ENCODE data around the gene TBC1D12.
A peak's percentile ranks its signal among the peaks of the same experiment; 100 is the strongest.
"Not testable (repeated sequence)": the region's sequence is repeated elsewhere in the genome, so short reads cannot be mapped to it uniquely, and the experiment has no call there.

The TBC1D12 gene

GRCh38 chr10:94456942-94457341 is 54.6 kb downstream of the TBC1D12 start:
- DNase-seq (ENCODE audit: low spot score): no peak

DNA sequence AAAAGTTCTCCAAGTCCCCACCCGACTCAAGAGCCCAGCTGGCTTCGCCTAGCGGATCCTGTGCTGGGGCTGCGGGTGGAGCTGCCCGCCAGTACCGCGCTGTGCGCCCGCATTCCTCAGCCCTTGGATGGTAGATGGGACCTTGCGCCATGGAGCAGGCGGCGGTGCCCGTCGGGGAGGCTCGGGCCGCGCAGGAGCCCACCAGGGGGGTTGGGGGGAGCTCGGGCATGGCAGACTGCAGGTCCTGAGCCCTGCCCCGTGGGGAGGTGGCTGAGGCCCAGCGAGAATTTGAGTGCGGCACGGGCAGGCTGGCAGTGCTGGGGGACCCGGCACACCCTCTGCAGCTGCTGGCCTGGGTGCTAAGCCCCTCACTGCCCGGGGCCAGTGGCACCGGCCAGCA is 57.0 kb downstream of the TBC1D12 start:
- DNase-seq (ENCODE audit: low spot score): no peak

GRCh38 chr10:94461503-94461902 is 59.2 kb downstream of the TBC1D12 start:
- no peak for DNase-seq (ENCODE audit: low spot score)

GRCh38 chr10:94462130-94462529 is 59.8 kb downstream of the TBC1D12 start:
- no peak for DNase-seq (ENCODE audit: low spot score)

DNA sequence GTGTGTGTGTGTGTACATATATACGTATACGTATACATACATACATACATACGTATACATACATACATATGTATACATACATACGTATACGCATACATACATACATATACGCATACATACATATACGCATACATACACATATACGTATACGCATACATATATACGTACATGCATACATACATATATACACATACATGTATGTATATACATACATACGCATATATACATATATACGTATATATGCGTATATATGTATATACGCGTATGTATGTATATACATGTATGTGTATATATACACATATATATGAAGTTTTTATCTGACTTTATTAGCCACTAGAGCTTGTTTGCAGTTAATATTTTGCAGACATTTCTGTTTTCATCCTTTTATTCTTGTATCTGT is 63.3 kb downstream of the TBC1D12 start:
- DNase-seq (ENCODE audit: low spot score): no peak

DNA sequence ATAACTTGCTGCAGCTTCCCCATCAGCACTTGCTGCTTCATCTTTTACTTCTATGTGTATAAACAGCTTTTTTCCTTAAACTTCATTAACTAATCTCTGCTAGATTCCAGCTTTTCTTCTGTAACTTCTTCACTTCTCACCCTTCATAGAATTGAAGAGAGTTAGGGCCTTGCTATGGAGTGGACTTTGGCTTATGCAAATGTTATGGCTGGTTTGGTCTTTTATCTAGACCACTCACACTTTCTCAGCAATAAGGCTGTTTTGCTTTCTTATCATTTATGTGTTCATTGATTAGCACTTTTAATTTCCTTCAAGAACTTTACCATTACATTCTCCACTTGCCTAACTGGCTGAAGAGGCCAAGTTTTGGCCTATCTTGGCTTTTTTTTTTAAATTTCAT is 79.1 kb downstream of the TBC1D12 start:
- DNase-seq (ENCODE audit: low spot score): no peak

GRCh38 chr10:94483970-94484369 is 81.6 kb downstream of the TBC1D12 start:
- DNase-seq (ENCODE audit: low spot score): no peak

DNA sequence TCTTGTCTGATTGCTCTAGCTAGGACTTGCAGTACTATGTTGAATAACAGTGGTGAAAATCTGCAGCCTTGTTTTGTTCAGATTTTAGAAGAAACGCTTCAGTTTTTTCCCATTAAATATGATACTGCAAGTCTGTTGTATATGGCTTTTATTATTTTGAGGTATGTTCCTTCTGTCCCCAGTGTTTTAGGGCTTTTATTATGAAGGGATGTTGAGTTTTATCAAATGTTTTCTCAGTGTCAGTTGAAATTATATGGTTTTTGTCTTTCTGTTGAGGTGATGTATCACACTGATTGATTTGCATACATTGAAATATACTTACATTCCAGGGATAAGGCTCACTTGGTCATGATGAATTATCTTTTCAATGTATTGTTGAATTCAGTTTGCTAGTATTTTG is 82.8 kb downstream of the TBC1D12 start:
- no peak for DNase-seq (ENCODE audit: low spot score)

GRCh38 chr10:94487575-94487974 is 85.2 kb downstream of the TBC1D12 start:
- no peak for DNase-seq (ENCODE audit: low spot score)

- DNase-seq (ENCODE audit: low spot score): no peak
Observed at GRCh38 chr10:94489107-94489506, 86.8 kb downstream of the TBC1D12 start.

- DNase-seq (ENCODE audit: low spot score): no peak
Observed at GRCh38 chr10:94489976-94490788, 87.8 kb downstream of the TBC1D12 start.

DNA sequence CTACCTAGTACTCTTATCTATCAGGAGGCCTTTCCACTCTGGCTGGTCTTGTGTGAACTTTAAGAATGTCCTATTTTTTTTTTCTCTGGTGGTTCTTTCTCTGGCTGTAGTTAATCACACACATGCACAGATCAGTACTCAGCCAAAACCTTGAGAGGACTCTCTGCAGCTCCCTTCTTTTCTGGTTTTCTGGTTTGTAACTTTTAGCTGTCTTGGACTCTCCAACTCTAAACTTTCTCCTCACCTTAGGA is 88.4 kb downstream of the TBC1D12 start:
- no peak for DNase-seq (ENCODE audit: low spot score)

DNA sequence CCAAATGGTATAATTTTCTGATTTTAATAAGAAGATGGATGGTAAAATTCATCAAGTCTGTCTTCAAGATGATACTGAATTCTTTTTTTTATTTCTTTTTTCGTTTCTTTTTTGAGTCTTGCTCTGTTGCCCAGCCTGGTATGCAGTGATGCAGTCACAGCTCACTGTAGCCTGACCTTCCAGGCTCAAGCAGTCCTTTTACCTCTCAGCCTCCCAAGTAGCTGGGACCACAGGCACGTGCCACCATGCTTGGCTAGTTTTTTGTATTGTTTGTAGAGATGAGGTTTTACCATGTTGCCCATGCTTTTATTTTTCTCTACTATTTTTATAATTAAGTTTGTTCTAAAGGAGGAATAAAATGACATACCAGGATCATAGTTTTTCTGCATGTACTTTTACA is 91.1 kb downstream of the TBC1D12 start:
- no peak for DNase-seq (ENCODE audit: low spot score)

DNA sequence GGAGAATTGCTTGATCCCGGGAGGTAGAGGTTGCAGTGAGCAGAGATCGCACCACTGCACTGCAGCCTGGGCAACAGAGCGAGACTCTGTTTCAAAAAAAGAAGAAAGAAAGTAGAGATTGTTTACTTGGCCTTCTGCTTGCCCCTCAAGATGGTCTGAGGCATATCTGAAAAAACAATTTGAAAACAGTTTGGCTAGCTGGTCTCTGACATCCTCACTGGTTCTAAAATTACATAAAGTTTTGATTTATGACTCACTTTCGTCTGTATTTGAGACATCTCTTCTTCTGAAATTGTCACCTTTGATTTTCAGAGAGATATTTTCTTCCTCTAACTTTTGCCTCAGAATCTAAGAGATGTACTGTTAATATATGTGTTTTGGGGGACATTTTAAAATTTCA is 93.7 kb downstream of the TBC1D12 start:
- DNase-seq (ENCODE audit: low spot score): no peak

GRCh38 chr10:94496646-94497045 is 94.3 kb downstream of the TBC1D12 start:
- no peak for DNase-seq (ENCODE audit: low spot score)

DNA sequence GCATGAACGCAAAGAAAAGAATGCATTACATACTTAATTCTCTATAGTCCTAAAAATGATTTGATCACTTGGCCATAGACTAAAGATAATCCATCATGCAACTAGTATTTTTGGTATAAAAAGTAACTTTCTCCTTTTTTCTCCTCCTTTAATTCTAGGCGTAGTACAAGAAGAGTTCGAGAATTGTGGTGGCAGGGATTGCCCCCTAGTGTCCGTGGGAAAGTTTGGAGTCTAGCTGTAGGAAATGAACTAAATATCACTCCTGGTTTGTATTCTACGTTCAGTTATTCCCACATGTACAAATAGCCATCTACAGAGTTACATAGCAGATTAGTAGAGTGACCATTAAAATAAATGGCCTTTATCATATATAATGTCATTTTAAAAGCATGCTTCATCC is 97.7 kb downstream of the TBC1D12 start:
- no peak for DNase-seq (ENCODE audit: low spot score)

- DNase-seq (ENCODE audit: low spot score): no peak
Observed at GRCh38 chr10:94521276-94522250, 119.2 kb downstream of the TBC1D12 start.

- peak; percentile 47 for DNase-seq (ENCODE audit: low spot score)
Observed at GRCh38 chr10:94524146-94524545, 121.8 kb downstream of the TBC1D12 start.

- DNase-seq (ENCODE audit: low spot score): no peak
Observed at GRCh38 chr10:94524711-94525110, 122.4 kb downstream of the TBC1D12 start.

GRCh38 chr10:94531550-94531949 is 129.2 kb downstream of the TBC1D12 start:
- not testable (repeated sequence) for DNase-seq (ENCODE audit: low spot score)

- DNase-seq (ENCODE audit: low spot score): no peak
Observed at GRCh38 chr10:94533027-94533426, 130.7 kb downstream of the TBC1D12 start.

DNA sequence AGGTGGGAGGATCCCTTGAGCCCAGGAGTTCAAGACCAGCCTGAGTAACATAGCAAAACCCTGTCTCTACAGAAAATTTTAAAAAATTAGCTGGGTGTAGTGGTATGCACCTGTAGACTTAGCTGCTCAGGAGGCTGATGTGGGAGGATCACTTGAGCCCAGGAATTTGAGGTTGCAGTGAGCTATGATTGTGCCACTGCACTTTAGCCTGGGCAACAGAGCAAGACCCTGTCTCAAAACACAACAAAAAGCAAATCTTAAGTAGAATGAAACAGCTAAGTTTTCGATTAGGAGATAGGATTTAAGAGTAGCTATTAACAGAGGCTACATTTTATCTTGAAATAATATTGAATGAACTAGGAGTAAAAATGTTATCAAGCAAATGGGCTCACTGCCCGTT is 139.9 kb downstream of the TBC1D12 start:
- not testable (repeated sequence) for DNase-seq (ENCODE audit: low spot score)

DNA sequence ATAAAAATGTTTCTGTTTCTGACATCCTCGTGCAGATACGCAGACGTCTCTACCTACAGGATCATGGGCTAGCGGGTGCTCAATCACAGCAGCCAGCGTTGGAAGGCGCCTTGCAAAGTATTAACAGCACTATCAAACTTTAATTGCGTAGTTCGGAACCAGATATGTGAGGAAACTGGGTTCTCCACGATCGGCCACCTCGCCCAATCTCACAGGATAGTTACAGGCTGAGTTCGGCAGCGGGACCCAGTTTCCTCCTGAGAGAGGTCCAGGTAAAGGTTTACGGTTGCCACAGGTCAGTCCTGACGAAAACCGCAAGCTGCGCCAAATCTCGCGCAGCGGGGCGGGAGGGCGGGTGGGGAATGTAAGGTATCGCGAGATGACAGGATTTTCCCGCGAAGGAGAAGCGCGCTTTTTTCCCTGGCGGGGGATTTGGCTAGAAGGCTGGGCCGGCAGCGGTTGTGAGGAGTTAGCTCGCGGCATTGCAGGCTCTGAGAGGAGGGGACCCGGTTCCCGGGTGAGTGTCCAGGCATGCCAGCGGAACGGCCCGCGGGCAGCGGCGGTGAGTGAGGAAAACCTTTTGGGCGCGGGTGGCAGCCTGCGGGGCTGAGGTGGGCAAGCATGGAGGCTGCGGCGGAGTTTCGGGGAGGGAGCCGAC is 143.2 kb downstream of the TBC1D12 start, which contains the start of gene HELLS:
Gene HELLS, plus strand, starts transcription at position 398 of the 658 bp plus-strand sequence. Its CDS starts 134 bp downstream, at position 532.
- DNase-seq (ENCODE audit: low spot score): peak; percentile 93
